Loucy (cell line): ENCODE results near the gene CHPF.

Experiments used
- H2AFZ ChIP-seq: fragments of 200-600 bp; sonication (generic); 2 replicates; pipeline ENCODE4 v1.6.0; 2016; ENCODE audit warnings: antibody characterized with exemption, mild to moderate bottlenecking, low read length, moderate library complexity
- H3F3A ChIP-seq: fragments of 200-600 bp; 2 replicates; pipeline ENCODE4 v1.6.0; 2016; ENCODE audit warnings: antibody characterized with exemption, low read depth, mild to moderate bottlenecking
- H3K27me3 ChIP-seq: fragments of 200-600 bp; sonication (generic); 2 replicates; pipeline ENCODE4 v1.6.1; 2014; ENCODE audit warnings: low read length, mild to moderate bottlenecking; ENCODE audit not compliant: insufficient read depth, poor library complexity, severe bottlenecking
- H3K36me3 ChIP-seq: fragments of 200-600 bp; sonication (generic); 2 replicates; pipeline ENCODE4 v1.6.1; 2016; ENCODE audit warnings: low read length; ENCODE audit not compliant: insufficient read depth
- H3K4me1 ChIP-seq: fragments of 200-600 bp; sonication (generic); 2 replicates; pipeline ENCODE4 v1.5.1; 2014; ENCODE audit warnings: low read length, mild to moderate bottlenecking; ENCODE audit not compliant: insufficient read depth, poor library complexity, severe bottlenecking
- H3K4me2 ChIP-seq: fragments of 200-600 bp; sonication (generic); 2 replicates; pipeline ENCODE4 v1.6.0; 2014; ENCODE audit warnings: antibody characterized with exemption, low read length, low read depth, mild to moderate bottlenecking; ENCODE audit not compliant: poor library complexity, severe bottlenecking
- H3K4me3 ChIP-seq: fragments of 200-600 bp; sonication (generic); 2 replicates; pipeline ENCODE4 v1.5.1; 2014; ENCODE audit warnings: low read length, mild to moderate bottlenecking, mixed read lengths; ENCODE audit not compliant: poor library complexity, severe bottlenecking
- H3K79me2 ChIP-seq: fragments of 200-600 bp; sonication (generic); 2 replicates; pipeline ENCODE4 v1.6.1; 2014; ENCODE audit warnings: low read length; ENCODE audit not compliant: insufficient read depth
- H3K9ac ChIP-seq: fragments of 200-600 bp; sonication (generic); 2 replicates; pipeline ENCODE4 v1.6.0; 2014; ENCODE audit warnings: mild to moderate bottlenecking, low read depth, low read length, moderate library complexity; ENCODE audit not compliant: poor library complexity, severe bottlenecking
- H3K9me2 ChIP-seq: fragments of 200-600 bp; sonication (generic); replicated peaks from 2 replicates; pipeline ENCODE4 v1.6.1; 2016; ENCODE audit warnings: low read depth, low read length, mixed read lengths
- H3K9me3 ChIP-seq: fragments of 200-600 bp; sonication (generic); 2 replicates; pipeline ENCODE4 v1.6.1; 2014; ENCODE audit warnings: mild to moderate bottlenecking, antibody characterized with exemption, low read length, low read depth; ENCODE audit not compliant: insufficient read depth
- H4K20me1 ChIP-seq: fragments of 200-600 bp; sonication (generic); 2 replicates; pipeline ENCODE4 v1.6.0; 2014; ENCODE audit warnings: antibody characterized with exemption, low read length, mild to moderate bottlenecking; ENCODE audit not compliant: insufficient read depth, poor library complexity, severe bottlenecking
- EZH2phosphoT487 ChIP-seq: fragments of 200-600 bp; IDR thresholded peaks from 2 replicates; pipeline ENCODE4 v1.6.1; 2018; ENCODE audit warnings: antibody characterized with exemption, mild to moderate bottlenecking, moderate library complexity, borderline replicate concordance
- TF ChIP-seq, protein P1 (sequence below): fragments of 200-600 bp; sonication (generic); conservative IDR thresholded peaks from 2 replicates; pipeline ENCODE4 v1.5.1; 2014; ENCODE audit warnings: mild to moderate bottlenecking, antibody characterized with exemption, low read length

Gene CHPF

DNA sequence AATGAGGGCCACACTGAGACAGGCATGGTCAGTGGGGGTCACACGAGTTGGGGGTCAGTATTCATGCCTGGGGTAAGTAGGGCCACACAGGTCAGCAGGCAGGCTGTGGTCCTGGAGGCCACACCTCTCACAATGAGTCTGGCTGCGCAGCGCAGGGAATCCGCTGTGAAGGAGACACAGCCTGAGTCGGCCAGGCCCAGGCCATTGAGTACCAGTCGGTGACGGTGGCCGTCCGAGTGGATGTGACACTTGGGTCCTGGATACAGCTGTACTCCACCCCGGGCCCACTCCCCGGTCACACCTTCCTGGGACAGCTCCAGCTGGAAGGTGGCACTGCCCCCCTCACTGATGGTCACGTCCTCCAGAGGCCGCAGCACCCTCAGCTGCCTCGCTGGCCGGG, 10.7 kb upstream of the CHPF start:
- H3F3A ChIP-seq = no peaks in the 10 kb centered on the region
- no peaks in the 10 kb centered on the region for H3K9me2 ChIP-seq
- no peaks in the 10 kb centered on the region for H3K79me2 ChIP-seq
- no peak overlapping the region for H2AFZ ChIP-seq
- H4K20me1 ChIP-seq = no peaks in the 10 kb centered on the region
- H3K9ac ChIP-seq = no peak overlapping the region
- no peak overlapping the region for H3K4me2 ChIP-seq
- no peak for TF ChIP-seq EZH2phosphoT487
- TF ChIP-seq, protein P1, sequence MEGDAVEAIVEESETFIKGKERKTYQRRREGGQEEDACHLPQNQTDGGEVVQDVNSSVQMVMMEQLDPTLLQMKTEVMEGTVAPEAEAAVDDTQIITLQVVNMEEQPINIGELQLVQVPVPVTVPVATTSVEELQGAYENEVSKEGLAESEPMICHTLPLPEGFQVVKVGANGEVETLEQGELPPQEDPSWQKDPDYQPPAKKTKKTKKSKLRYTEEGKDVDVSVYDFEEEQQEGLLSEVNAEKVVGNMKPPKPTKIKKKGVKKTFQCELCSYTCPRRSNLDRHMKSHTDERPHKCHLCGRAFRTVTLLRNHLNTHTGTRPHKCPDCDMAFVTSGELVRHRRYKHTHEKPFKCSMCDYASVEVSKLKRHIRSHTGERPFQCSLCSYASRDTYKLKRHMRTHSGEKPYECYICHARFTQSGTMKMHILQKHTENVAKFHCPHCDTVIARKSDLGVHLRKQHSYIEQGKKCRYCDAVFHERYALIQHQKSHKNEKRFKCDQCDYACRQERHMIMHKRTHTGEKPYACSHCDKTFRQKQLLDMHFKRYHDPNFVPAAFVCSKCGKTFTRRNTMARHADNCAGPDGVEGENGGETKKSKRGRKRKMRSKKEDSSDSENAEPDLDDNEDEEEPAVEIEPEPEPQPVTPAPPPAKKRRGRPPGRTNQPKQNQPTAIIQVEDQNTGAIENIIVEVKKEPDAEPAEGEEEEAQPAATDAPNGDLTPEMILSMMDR = no peak
- no peaks in the 10 kb centered on the region for H3K27me3 ChIP-seq
- H3K4me1 ChIP-seq = no peaks in the 10 kb centered on the region
- no peaks in the 10 kb centered on the region for H3K9me3 ChIP-seq
- H3K36me3 ChIP-seq = no peaks in the 10 kb centered on the region
- H3K4me3 ChIP-seq = no peak overlapping the region

DNA sequence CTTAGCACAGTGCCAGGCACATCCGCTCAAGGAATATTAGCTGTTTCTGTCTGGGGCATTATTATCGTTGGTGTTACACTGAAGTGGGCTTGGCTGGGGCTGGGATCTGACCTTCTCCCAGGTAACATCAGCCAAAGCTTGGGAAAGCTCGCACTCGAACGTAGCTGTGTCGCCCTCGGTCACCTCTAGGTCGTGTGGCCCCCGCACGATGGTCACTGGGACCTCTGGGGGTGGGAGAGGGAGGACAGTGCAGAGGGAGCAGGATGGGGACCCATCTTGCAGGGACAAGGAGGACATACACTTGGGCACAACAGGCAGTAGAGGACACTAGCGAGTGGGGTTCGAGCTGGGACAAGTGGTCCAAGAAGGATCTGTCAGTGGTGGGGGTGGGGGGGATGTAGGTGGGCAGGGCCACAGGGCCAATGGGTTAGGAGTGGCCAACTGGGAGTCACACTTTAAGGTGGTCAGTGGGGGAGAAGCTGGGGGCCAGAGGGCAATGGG, 9.9 kb upstream of the CHPF start:
- H3K4me3 ChIP-seq = no peak overlapping the region
- TF ChIP-seq, protein P1 = no peak
- TF ChIP-seq EZH2phosphoT487 = no peak

DNA sequence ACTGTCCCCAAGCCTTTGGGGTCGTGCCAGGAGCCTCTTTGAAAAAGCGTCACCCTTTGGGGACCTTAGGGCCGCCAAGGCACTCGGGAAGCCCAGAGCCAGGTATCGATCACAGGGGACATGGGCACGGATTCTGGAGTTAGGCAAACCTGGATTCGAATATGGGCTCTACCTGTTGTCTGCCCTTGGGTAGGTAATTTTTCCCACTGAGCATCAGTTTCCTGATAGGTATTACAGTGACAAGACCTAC, 9.5 kb upstream of the CHPF start:
- Histone ChIP-seq H3K9me3 (no peaks in the 10 kb centered on the region), H3K9ac (no peak overlapping the region), H3K9me2 (no peaks in the 10 kb centered on the region), H3K4me3 (no peak overlapping the region), H2AFZ (no peak overlapping the region), H4K20me1 (no peaks in the 10 kb centered on the region), H3K27me3 (no peaks in the 10 kb centered on the region), H3K4me1 (no peaks in the 10 kb centered on the region), H3F3A (no peaks in the 10 kb centered on the region), H3K4me2 (no peak overlapping the region), H3K36me3 (no peaks in the 10 kb centered on the region), H3K79me2 (no peaks in the 10 kb centered on the region)
- TF ChIP-seq, protein P1 = no peak
- TF ChIP-seq EZH2phosphoT487 = no peak

More for the DNA sequence above, 9.9 kb upstream of the CHPF start:
- Histone ChIP-seq H3K36me3 (no peaks in the 10 kb centered on the region), H3F3A (no peaks in the 10 kb centered on the region), H3K9ac (no peak overlapping the region), H3K4me2 (no peak overlapping the region), H4K20me1 (no peaks in the 10 kb centered on the region), H2AFZ (no peak overlapping the region), H3K9me3 (no peaks in the 10 kb centered on the region), H3K9me2 (no peaks in the 10 kb centered on the region), H3K79me2 (no peaks in the 10 kb centered on the region), H3K27me3 (no peaks in the 10 kb centered on the region), H3K4me1 (no peaks in the 10 kb centered on the region)
